CMK (cell line): ENCODE results near the gene YES1.
"Not testable (repeated sequence)": the region's sequence is repeated elsewhere in the genome, so short reads cannot be mapped to it uniquely, and the experiment has no call there.

Source experiments
- DNase-seq: peaks from one replicate; pipeline ENCODE4 v3.0.0-alpha.2; 2010; ENCODE audit warnings: low read depth

The YES1 gene

GRCh38 chr18:683531-683930 lies 128.5 kb downstream of the YES1 start:
- no peak for DNase-seq

GRCh38 chr18:682833-683232 lies 129.2 kb downstream of the YES1 start:
- DNase-seq, result no peak

- DNase-seq, result not testable (repeated sequence)
Measured at GRCh38 chr18:682416-682815, 129.6 kb downstream of the YES1 start.

GRCh38 chr18:681985-682384 lies 130.1 kb downstream of the YES1 start:
- no peak for DNase-seq

- no peak for DNase-seq
Measured at GRCh38 chr18:680392-680791, 131.7 kb downstream of the YES1 start.

- DNase-seq, result no peak
Measured at GRCh38 chr18:679516-679915, 132.5 kb downstream of the YES1 start.

- no peak for DNase-seq
Measured at GRCh38 chr18:678482-679182, 133.4 kb downstream of the YES1 start.

GRCh38 chr18:677951-678381 lies 134.1 kb downstream of the YES1 start:
- DNase-seq, result no peak

- DNase-seq, result no peak
Measured at GRCh38 chr18:677145-677544, 134.9 kb downstream of the YES1 start.

GRCh38 chr18:676736-677135 lies 135.3 kb downstream of the YES1 start:
- no peak for DNase-seq

- no peak for DNase-seq
Measured at GRCh38 chr18:676069-676468, 136.0 kb downstream of the YES1 start.

- DNase-seq, result no peak
Measured at GRCh38 chr18:675307-675706, 136.7 kb downstream of the YES1 start.

- DNase-seq, result no peak
Measured at GRCh38 chr18:673769-674168, 138.3 kb downstream of the YES1 start.

GRCh38 chr18:673317-673716 lies 138.7 kb downstream of the YES1 start:
- no peak for DNase-seq
